H9 (cell line): ENCODE data around the gene PACSIN2. TPM values are rescaled to one million over a fixed set of nuclear protein-coding genes. Genes with fewer than 3 reads are reported as not detected.

Experiments used
- DNase-seq: peaks from one replicate; pipeline ENCODE4 v3.0.0-alpha.2; 2017
- H2AFZ ChIP-seq: one replicate; pipeline ENCODE4 v1.6.1; 2013; ENCODE audit warnings: mild to moderate bottlenecking, low read length, control low read depth, moderate library complexity
- H2AK5ac ChIP-seq: 2 replicates; pipeline ENCODE4 v1.6.1; 2013; ENCODE audit warnings: low read length, control low read depth, mixed read lengths; ENCODE audit not compliant: insufficient read length
- H2BK120ac ChIP-seq: one replicate; pipeline ENCODE4 v1.6.1; 2013; ENCODE audit warnings: low read depth, mild to moderate bottlenecking, low read length, control low read depth, inconsistent platforms; ENCODE audit not compliant: poor library complexity, severe bottlenecking
- H2BK12ac ChIP-seq: 2 replicates; pipeline ENCODE4 v1.6.1; 2013; ENCODE audit warnings: low read length, control low read depth, mixed read lengths, low read depth; ENCODE audit not compliant: insufficient read length
- H2BK15ac ChIP-seq: 2 replicates; pipeline ENCODE4 v1.6.1; 2013; ENCODE audit warnings: low read depth, low read length, control low read depth
- H2BK20ac ChIP-seq: one replicate; pipeline ENCODE4 v1.6.1; 2013; ENCODE audit warnings: low read depth, mild to moderate bottlenecking, low read length, control low read depth, inconsistent platforms; ENCODE audit not compliant: poor library complexity, severe bottlenecking
- H2BK5ac ChIP-seq: 2 replicates; pipeline ENCODE4 v1.6.1; 2013; ENCODE audit warnings: low read length, control low read depth, mixed read lengths; ENCODE audit not compliant: insufficient read length
- H3K14ac ChIP-seq: 2 replicates; pipeline ENCODE4 v1.6.1; 2013; ENCODE audit warnings: low read length, control low read depth; ENCODE audit not compliant: insufficient read depth
- H3K18ac ChIP-seq: 2 replicates; pipeline ENCODE4 v1.6.1; 2013; ENCODE audit warnings: low read depth, mild to moderate bottlenecking, mixed read lengths, low read length, control low read depth; ENCODE audit not compliant: insufficient read length
- H3K23ac ChIP-seq: 2 replicates; pipeline ENCODE4 v1.6.1; 2013; ENCODE audit warnings: low read length, control low read depth, mixed read lengths, low read depth; ENCODE audit not compliant: insufficient read length
- H3K23me2 ChIP-seq: 2 replicates; pipeline ENCODE4 v1.6.1; 2013; ENCODE audit warnings: low read depth, mild to moderate bottlenecking, mixed read lengths, low read length, control low read depth; ENCODE audit not compliant: insufficient read length, poor library complexity, severe bottlenecking
- H3K27ac ChIP-seq: 2 replicates; pipeline ENCODE4 v1.5.1; 2013; ENCODE audit warnings: low read length, control low read depth, mixed read lengths, low read depth; ENCODE audit not compliant: insufficient read length
- H3K27me3 ChIP-seq: 2 replicates; pipeline ENCODE4 v1.6.1; 2013; ENCODE audit warnings: low read length, control low read depth, inconsistent platforms; ENCODE audit not compliant: insufficient read depth
- H3K4ac ChIP-seq: 2 replicates; pipeline ENCODE4 v1.6.1; 2013; ENCODE audit warnings: low read depth, mild to moderate bottlenecking, control low read depth, inconsistent platforms, low read length, moderate library complexity
- H3K4me1 ChIP-seq: 2 replicates; pipeline ENCODE4 v1.6.1; 2013; ENCODE audit warnings: low read length, control low read depth, inconsistent platforms; ENCODE audit not compliant: insufficient read depth
- H3K4me2 ChIP-seq: 2 replicates; pipeline ENCODE4 v1.6.1; 2013; ENCODE audit warnings: low read length, control low read depth, mixed read lengths; ENCODE audit not compliant: insufficient read length, insufficient read depth
- H3K56ac ChIP-seq: 2 replicates; pipeline ENCODE4 v1.6.1; 2013; ENCODE audit warnings: low read depth, mild to moderate bottlenecking, mixed read lengths, low read length, control low read depth; ENCODE audit not compliant: insufficient read length
- H3K79me1 ChIP-seq: 2 replicates; pipeline ENCODE4 v1.6.1; 2013; ENCODE audit warnings: low read depth, mild to moderate bottlenecking, moderate library complexity, low read length, control low read depth, inconsistent platforms; ENCODE audit not compliant: insufficient read depth, poor library complexity, severe bottlenecking
- H3K79me2 ChIP-seq: 2 replicates; pipeline ENCODE4 v1.6.1; 2013; ENCODE audit warnings: low read length, control low read depth, inconsistent platforms; ENCODE audit not compliant: insufficient read depth
- H3K9ac ChIP-seq: 2 replicates; pipeline ENCODE4 v1.6.1; 2013; ENCODE audit warnings: low read length, control low read depth, mixed read lengths; ENCODE audit not compliant: insufficient read length; ENCODE audit errors: extremely low read depth
- H3K9me3 ChIP-seq: one replicate; pipeline ENCODE4 v1.6.1; 2013; ENCODE audit warnings: low read depth, low read length, inconsistent platforms; ENCODE audit not compliant: control insufficient read depth
- H3T11ph ChIP-seq: one replicate; pipeline ENCODE4 v1.6.1; 2013; ENCODE audit warnings: mild to moderate bottlenecking, low read length, control low read depth, inconsistent platforms
- H4K20me1 ChIP-seq: one replicate; pipeline ENCODE4 v1.6.1; 2013; ENCODE audit not compliant: control insufficient read depth, insufficient read length, insufficient read depth
- H4K5ac ChIP-seq: 2 replicates; pipeline ENCODE4 v1.6.1; 2013; ENCODE audit warnings: low read depth, mild to moderate bottlenecking, mixed read lengths, low read length, control low read depth; ENCODE audit not compliant: insufficient read length
- H4K8ac ChIP-seq: replicated peaks from 2 replicates; pipeline ENCODE4 v1.6.1; 2013; ENCODE audit warnings: low read length, control low read depth, mixed read lengths, low read depth; ENCODE audit not compliant: insufficient read length
- H4K91ac ChIP-seq: 2 replicates; pipeline ENCODE4 v1.6.1; 2013; ENCODE audit warnings: low read depth, mild to moderate bottlenecking, moderate library complexity, mixed read lengths, low read length, control low read depth; ENCODE audit not compliant: insufficient read length
- H3K27ac Mint-ChIP-seq, 3 experiments: 2 replicates in 2 of 3; 3 replicates in 1 of 3; pipeline ENCODE4 v1.8.0; 2020 to 2021; ENCODE audit warnings: mixed read lengths in 3 of 3, mild to moderate bottlenecking in 1 of 3, moderate library complexity in 1 of 3
- H3K27me3 Mint-ChIP-seq: 2 replicates; pipeline ENCODE4 v1.8.0; 2021; ENCODE audit warnings: low read depth, mild to moderate bottlenecking, moderate library complexity, mixed read lengths
- H3K36me3 Mint-ChIP-seq, 3 experiments: 2 replicates in 2 of 3; 3 replicates in 1 of 3; pipeline ENCODE4 v1.8.0; 2020 to 2021; ENCODE audit warnings: low read depth in 3 of 3, mixed read lengths in 3 of 3; ENCODE audit not compliant: insufficient read depth in 1 of 3
- H3K4me1 Mint-ChIP-seq, 2 experiments: 2 replicates each; pipeline ENCODE4 v1.8.0; 2020; ENCODE audit warnings: mixed read lengths in 2 of 2
- H3K4me3 Mint-ChIP-seq, 2 experiments: 2 replicates in 1 of 2; 3 replicates in 1 of 2; pipeline ENCODE4 v1.8.0; 2020 to 2021; ENCODE audit warnings: mild to moderate bottlenecking in 2 of 2, mixed read lengths in 2 of 2, moderate library complexity in 1 of 2
- H3K9me3 Mint-ChIP-seq, 2 experiments: 2 replicates in 1 of 2; 3 replicates in 1 of 2; pipeline ENCODE4 v1.8.0; 2020; ENCODE audit warnings: mild to moderate bottlenecking in 2 of 2, mixed read lengths in 2 of 2, moderate library complexity in 1 of 2
- WGBS: extraction: QIAGEN DNeasy Blood & Tissue Kit; methylation state at CpG from one replicate; pipeline ENCODE4 v1.1.7; 2013; ENCODE audit warnings: missing lambda C conversion rate, low lambda C conversion rate, mixed read lengths; ENCODE audit not compliant: insufficient read length; ENCODE audit errors: extremely low coverage; 5-methylcytosine and 5-hydroxymethylcytosine counted together
- total RNA-seq: library from RNA; stranded (reverse); gene quantifications from 2 replicates; pipeline ENCODE4 v1.2.1, GENCODE V29; 2021
- TF ChIP-seq, protein P1 (sequence below): fragments of 200-600 bp; sonication (generic); conservative IDR thresholded peaks from 3 replicates; pipeline ENCODE4 v1.8.0; 2021; ENCODE audit warnings: antibody characterized with exemption, mild to moderate bottlenecking

The PACSIN2 gene
- total RNA-seq, 1 experiment from 2014 or later: 62.3 TPM

DNA sequence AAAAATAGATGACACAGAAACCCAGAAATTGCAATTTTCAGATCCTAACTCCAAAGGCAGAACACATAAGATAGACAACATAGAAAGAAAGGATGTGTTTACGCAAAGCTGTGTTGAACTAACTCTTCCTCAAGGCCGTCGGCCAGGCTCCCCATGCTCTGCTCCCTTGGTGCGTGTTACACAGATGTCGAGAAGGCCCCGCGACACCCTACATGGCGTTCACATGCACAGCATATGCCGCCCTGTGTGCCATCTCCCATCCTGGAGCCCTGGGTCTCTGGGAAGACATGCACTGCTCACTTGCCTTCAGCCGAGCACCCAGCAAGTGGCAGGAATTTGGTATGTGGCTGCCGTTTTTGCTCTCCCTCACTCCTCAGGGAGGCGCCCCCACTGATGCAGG is 110.9 kb downstream of the PACSIN2 start:
- H3K14ac ChIP-seq: no peak overlapping the region; the same call in 1 of the 2 replicates
- no peaks in the 10 kb centered on the region for H3K4me1 ChIP-seq
- no peak overlapping the region for H4K8ac ChIP-seq
- H4K5ac ChIP-seq: no peak overlapping the region
- H3K4me2 ChIP-seq: no peak overlapping the region
- H3K27ac Mint-ChIP-seq: peak overlapping the region; percentile 70 to 76 (median 76); a peak in 5 of 7 replicates
- no peaks in the 10 kb centered on the region for H3K27me3 ChIP-seq
- H2AK5ac ChIP-seq: no peak overlapping the region
- peaks cover 0 to 17% (median 2%) of the 10 kb centered on the region in 3 experiments; a peak in 4 of 7 replicates for H3K36me3 Mint-ChIP-seq
- no peaks in the 10 kb centered on the region for H3K9me3 ChIP-seq
- no peaks in the 10 kb centered on the region for H3K9me3 Mint-ChIP-seq
- no peak overlapping the region for H3K27ac ChIP-seq
- H3K18ac ChIP-seq: no peak overlapping the region
- H3K79me2 ChIP-seq: peaks cover 2% of the 10 kb centered on the region; the same call in 1 of the 2 replicates
- no peak overlapping the region for H2AFZ ChIP-seq
- H3K4me3 Mint-ChIP-seq: no peak overlapping the region
- H3K23ac ChIP-seq: no peak overlapping the region
- H4K20me1 ChIP-seq: no peaks in the 10 kb centered on the region
- no peak overlapping the region for H4K91ac ChIP-seq
- no peaks in the 10 kb centered on the region for H3K23me2 ChIP-seq
- H3K9ac ChIP-seq: no peak overlapping the region
- no peak for DNase-seq
- H3K4me1 Mint-ChIP-seq: peaks cover 19 to 36% of the 10 kb centered on the region in 2 experiments
- H3K56ac ChIP-seq: no peak overlapping the region
- no peak overlapping the region for H2BK5ac ChIP-seq
- no peak overlapping the region for H2BK15ac ChIP-seq
- no peaks in the 10 kb centered on the region for H3K79me1 ChIP-seq
- no peaks in the 10 kb centered on the region for H3K27me3 Mint-ChIP-seq
- TF ChIP-seq, protein P1, sequence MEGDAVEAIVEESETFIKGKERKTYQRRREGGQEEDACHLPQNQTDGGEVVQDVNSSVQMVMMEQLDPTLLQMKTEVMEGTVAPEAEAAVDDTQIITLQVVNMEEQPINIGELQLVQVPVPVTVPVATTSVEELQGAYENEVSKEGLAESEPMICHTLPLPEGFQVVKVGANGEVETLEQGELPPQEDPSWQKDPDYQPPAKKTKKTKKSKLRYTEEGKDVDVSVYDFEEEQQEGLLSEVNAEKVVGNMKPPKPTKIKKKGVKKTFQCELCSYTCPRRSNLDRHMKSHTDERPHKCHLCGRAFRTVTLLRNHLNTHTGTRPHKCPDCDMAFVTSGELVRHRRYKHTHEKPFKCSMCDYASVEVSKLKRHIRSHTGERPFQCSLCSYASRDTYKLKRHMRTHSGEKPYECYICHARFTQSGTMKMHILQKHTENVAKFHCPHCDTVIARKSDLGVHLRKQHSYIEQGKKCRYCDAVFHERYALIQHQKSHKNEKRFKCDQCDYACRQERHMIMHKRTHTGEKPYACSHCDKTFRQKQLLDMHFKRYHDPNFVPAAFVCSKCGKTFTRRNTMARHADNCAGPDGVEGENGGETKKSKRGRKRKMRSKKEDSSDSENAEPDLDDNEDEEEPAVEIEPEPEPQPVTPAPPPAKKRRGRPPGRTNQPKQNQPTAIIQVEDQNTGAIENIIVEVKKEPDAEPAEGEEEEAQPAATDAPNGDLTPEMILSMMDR: 0 out of 3 replicates have a peak, but pooled peaks have one; percentile 12
- H2BK20ac ChIP-seq: no peak overlapping the region
- no CpG with 5 or more reads among the region's 12 CpGs for WGBS
- H2BK120ac ChIP-seq: no peak overlapping the region
- H2BK12ac ChIP-seq: no peak overlapping the region
- H3K4ac ChIP-seq: no peak overlapping the region
- no peak overlapping the region for H3T11ph ChIP-seq
